HG02798 (cell line): ENCODE results near the gene ATP9A.
"Not testable (repeated sequence)": the region's sequence is repeated elsewhere in the genome, so short reads cannot be mapped to it uniquely, and the experiment has no call there.

Experiments used
- ATAC-seq: cut with Tn5 transposase; IDR thresholded peaks from one replicate; pipeline ENCODE4 v1.9.1; 2021; ENCODE audit warnings: mild to moderate bottlenecking; ENCODE audit not compliant: unreplicated experiment, poor library complexity

The ATP9A gene

GRCh38 chr20:51796340-51796739, 28.1 kb upstream of the ATP9A start:
- ATAC-seq: no peak

- ATAC-seq: no peak
These were observed 24.8 kb upstream of the ATP9A start for GRCh38 chr20:51792960-51793359.

- no peak for ATAC-seq
These were observed 23.4 kb upstream of the ATP9A start for GRCh38 chr20:51791626-51792025.

- ATAC-seq: no peak
These were observed 22.1 kb upstream of the ATP9A start for GRCh38 chr20:51790256-51790655.

GRCh38 chr20:51789434-51789833, 21.2 kb upstream of the ATP9A start:
- ATAC-seq: no peak

GRCh38 chr20:51788822-51789221, 20.6 kb upstream of the ATP9A start:
- ATAC-seq: no peak

GRCh38 chr20:51784299-51784698, 16.1 kb upstream of the ATP9A start:
- no peak for ATAC-seq

- not testable (repeated sequence) for ATAC-seq
These were observed 10.1 kb upstream of the ATP9A start for GRCh38 chr20:51778229-51778759.

- no peak for ATAC-seq
These were observed 7.1 kb upstream of the ATP9A start for GRCh38 chr20:51775241-51775640.

GRCh38 chr20:51772236-51772635, 4.0 kb upstream of the ATP9A start:
- no peak for ATAC-seq

- no peak for ATAC-seq
These were observed 1.9 kb upstream of the ATP9A start for GRCh38 chr20:51769976-51770615.

GRCh38 chr20:51768759-51769517, 748 bp upstream of the ATP9A start:
- ATAC-seq: no peak

GRCh38 chr20:51766994-51767866, 960 bp downstream of the ATP9A start:
- no peak for ATAC-seq

GRCh38 chr20:51765381-51765780, 2.8 kb downstream of the ATP9A start:
- not testable (repeated sequence) for ATAC-seq

- no peak for ATAC-seq
These were observed 4.1 kb downstream of the ATP9A start for GRCh38 chr20:51763965-51764602.

GRCh38 chr20:51760905-51761546, 7.2 kb downstream of the ATP9A start:
- ATAC-seq: no peak

GRCh38 chr20:51759769-51760510, 8.2 kb downstream of the ATP9A start:
- ATAC-seq: no peak

- no peak for ATAC-seq
These were observed 9.1 kb downstream of the ATP9A start for GRCh38 chr20:51758978-51759544.

GRCh38 chr20:51757226-51757625, 11.0 kb downstream of the ATP9A start:
- no peak for ATAC-seq
